Adrenal gland (tissue), 5 donors: ENCODE results near the gene THADA.
"Not testable (repeated sequence)": the region's sequence is repeated elsewhere in the genome, so short reads cannot be mapped to it uniquely, and the experiment has no call there.

Experiments used
- CTCF ChIP-seq, 6 experiments: fragments of 450-650 bp in 4 of 6; fragments of 200-600 bp in 2 of 6; sonication (generic) in 1 of 6; IDR thresholded peaks; 1 replicate in 5 of 6; 2 replicates in 1 of 6; pipeline versions ENCODE4 v1.5.1 to v1.8.0; 2016 to 2021; ENCODE audit warnings: antibody characterized with exemption in 6 of 6, mild to moderate bottlenecking in 2 of 6, moderate library complexity in 1 of 6
- POLR2A ChIP-seq, 2 donors: fragments of 450-650 bp; IDR thresholded peaks; one replicate each; pipeline ENCODE4 v1.6.1; 2017; ENCODE audit warnings: antibody characterized with exemption in 2 of 2, mild to moderate bottlenecking in 2 of 2, moderate library complexity in 1 of 2
- donor health status: DM: no; HTN: no; CAD: no.

GRCh38 chr2:43297740-43298139 is 298.1 kb downstream of the THADA start:
- TF ChIP-seq CTCF, POLR2A (IDR thresholded peaks at IDR 0.05): not testable (repeated sequence)
